Measurements from ENCODE around the gene PLK2. TPM values are rescaled to one million over a fixed set of nuclear protein-coding genes. Genes with fewer than 3 reads are reported as not detected.

PLK2 gene
- total RNA-seq, 2 donors from 2014 or later = 4.0 to 8.5 TPM

GRCh38 chr5:58462154-58462553, 2.3 kb upstream of the PLK2 start:
- Mint-ChIP-seq H3K27ac (no peak overlapping the region), H3K36me3 (no peaks in the 10 kb centered on the region), H3K9me3 (no peaks in the 10 kb centered on the region), H3K4me3 (no peak overlapping the region), H3K27me3 (peaks cover 10 to 20% of the 10 kb centered on the region in 2 donors), H3K4me1 (ENCODE audit: low read depth in 2 of 2) (peaks cover 12 to 23% of the 10 kb centered on the region in 2 donors)
- no peak for DNase-seq (ENCODE audit: low spot score)
- ATAC-seq = no peak

- Mint-ChIP-seq H3K27ac (peak overlapping the region; percentile 48 to 60), H3K27me3 (peaks cover 10 to 22% of the 10 kb centered on the region in 2 donors), H3K9me3 (no peaks in the 10 kb centered on the region), H3K36me3 (no peaks in the 10 kb centered on the region), H3K4me3 (peak overlapping the region; percentile 82), H3K4me1 (ENCODE audit: low read depth in 2 of 2) (peaks cover 9 to 17% of the 10 kb centered on the region in 2 donors)
- ATAC-seq = peak; percentile 80 to 81
- DNase-seq (ENCODE audit: low spot score) = peak; percentile 89
Observed at GRCh38 chr5:58460732-58461286, 923 bp upstream of the PLK2 start.

- ATAC-seq (peak in 1 of 2 donors; percentile 0), DNase-seq (ENCODE audit: low spot score) (peak; percentile 64)
- H3K4me1 Mint-ChIP-seq (ENCODE audit: low read depth in 2 of 2) = peaks cover 9 to 17% of the 10 kb centered on the region in 2 donors
- peaks cover 10% of the 10 kb centered on the region for H3K36me3 Mint-ChIP-seq
- H3K27ac Mint-ChIP-seq = peak overlapping the region; percentile 44 to 67
- H3K27me3 Mint-ChIP-seq = peaks cover 10 to 22% of the 10 kb centered on the region in 2 donors
- H3K9me3 Mint-ChIP-seq = no peaks in the 10 kb centered on the region
- peak overlapping the region; percentile 82 for H3K4me3 Mint-ChIP-seq
Observed at GRCh38 chr5:58459146-58460001, 512 bp downstream of the PLK2 start.

GRCh38 chr5:58458743-58459145, 1.1 kb downstream of the PLK2 start:
- DNase-seq (ENCODE audit: low spot score) (no peak), ATAC-seq (no peak)
- Mint-ChIP-seq H3K36me3 (peaks cover 11% of the 10 kb centered on the region), H3K27ac (peak overlapping the region; percentile 44 to 67), H3K9me3 (no peaks in the 10 kb centered on the region), H3K4me3 (peak overlapping the region; percentile 82), H3K27me3 (peaks cover 10 to 22% of the 10 kb centered on the region in 2 donors), H3K4me1 (ENCODE audit: low read depth in 2 of 2) (peaks cover 9 to 17% of the 10 kb centered on the region in 2 donors)

GRCh38 chr5:58458141-58458742, 1.6 kb downstream of the PLK2 start:
- Mint-ChIP-seq H3K4me1 (ENCODE audit: low read depth in 2 of 2) (peaks cover 9 to 17% of the 10 kb centered on the region in 2 donors), H3K27me3 (peaks cover 10 to 22% of the 10 kb centered on the region in 2 donors), H3K4me3 (peak overlapping the region; percentile 82), H3K27ac (no peak overlapping the region), H3K36me3 (peaks cover 11% of the 10 kb centered on the region), H3K9me3 (no peaks in the 10 kb centered on the region)
- DNase-seq (ENCODE audit: low spot score) (no peak), ATAC-seq (no peak)

- DNase-seq (ENCODE audit: low spot score) (no peak), ATAC-seq (no peak)
- Mint-ChIP-seq H3K9me3 (no peaks in the 10 kb centered on the region), H3K27me3 (peaks cover 10 to 31% of the 10 kb centered on the region in 2 donors), H3K4me1 (ENCODE audit: low read depth in 2 of 2) (peaks cover 9 to 17% of the 10 kb centered on the region in 2 donors), H3K27ac (no peak overlapping the region), H3K36me3 (peaks cover 11% of the 10 kb centered on the region), H3K4me3 (no peak overlapping the region)
Observed at GRCh38 chr5:58457050-58457449, 2.8 kb downstream of the PLK2 start.

GRCh38 chr5:58456486-58456885, 3.4 kb downstream of the PLK2 start:
- H3K27ac Mint-ChIP-seq = no peak overlapping the region
- DNase-seq (ENCODE audit: low spot score) (no peak), ATAC-seq (no peak)
- no peak overlapping the region for H3K4me3 Mint-ChIP-seq
- H3K27me3 Mint-ChIP-seq = peaks cover 10 to 37% of the 10 kb centered on the region in 2 donors
- H3K36me3 Mint-ChIP-seq = peaks cover 11% of the 10 kb centered on the region
- H3K9me3 Mint-ChIP-seq = no peaks in the 10 kb centered on the region
- H3K4me1 Mint-ChIP-seq (ENCODE audit: low read depth in 2 of 2) = peaks cover 9 to 17% of the 10 kb centered on the region in 2 donors

GRCh38 chr5:58456026-58456425, 3.9 kb downstream of the PLK2 start:
- Mint-ChIP-seq H3K27me3 (peaks cover 10 to 37% of the 10 kb centered on the region in 2 donors), H3K4me3 (no peak overlapping the region), H3K9me3 (no peaks in the 10 kb centered on the region), H3K27ac (no peak overlapping the region), H3K4me1 (ENCODE audit: low read depth in 2 of 2) (peaks cover 6 to 15% of the 10 kb centered on the region in 2 donors), H3K36me3 (peaks cover 11% of the 10 kb centered on the region)
- DNase-seq (ENCODE audit: low spot score) (no peak), ATAC-seq (no peak)

- H3K27me3 Mint-ChIP-seq = peaks cover 10 to 37% of the 10 kb centered on the region in 2 donors
- H3K36me3 Mint-ChIP-seq = peaks cover 11% of the 10 kb centered on the region
- H3K9me3 Mint-ChIP-seq = no peaks in the 10 kb centered on the region
- DNase-seq (ENCODE audit: low spot score) = no peak
- H3K4me1 Mint-ChIP-seq (ENCODE audit: low read depth in 2 of 2) = peaks cover 3 to 11% of the 10 kb centered on the region in 2 donors
- no peak for ATAC-seq
- H3K27ac Mint-ChIP-seq = no peak overlapping the region
- no peak overlapping the region for H3K4me3 Mint-ChIP-seq
Observed at GRCh38 chr5:58455480-58455879, 4.4 kb downstream of the PLK2 start.

GRCh38 chr5:58455066-58455465, 4.8 kb downstream of the PLK2 start:
- Mint-ChIP-seq H3K27me3 (peaks cover 10 to 37% of the 10 kb centered on the region in 2 donors), H3K4me3 (no peak overlapping the region), H3K27ac (no peak overlapping the region), H3K36me3 (peaks cover 11% of the 10 kb centered on the region), H3K4me1 (ENCODE audit: low read depth in 2 of 2) (peaks cover 3 to 11% of the 10 kb centered on the region in 2 donors), H3K9me3 (no peaks in the 10 kb centered on the region)
- no peak for DNase-seq (ENCODE audit: low spot score)
- ATAC-seq = no peak

GRCh38 chr5:58454025-58454424, 5.9 kb downstream of the PLK2 start:
- peaks cover 10 to 35% of the 10 kb centered on the region in 2 donors for H3K27me3 Mint-ChIP-seq
- no peaks in the 10 kb centered on the region for H3K9me3 Mint-ChIP-seq
- DNase-seq (ENCODE audit: low spot score) (no peak), ATAC-seq (no peak)
- peaks cover 3 to 10% of the 10 kb centered on the region in 2 donors for H3K4me1 Mint-ChIP-seq (ENCODE audit: low read depth in 2 of 2)
- H3K36me3 Mint-ChIP-seq = peaks cover 11% of the 10 kb centered on the region
- no peak overlapping the region for H3K4me3 Mint-ChIP-seq
- H3K27ac Mint-ChIP-seq = no peak overlapping the region

- Mint-ChIP-seq H3K36me3 (peaks cover 11% of the 10 kb centered on the region), H3K27me3 (peaks cover 4 to 28% of the 10 kb centered on the region in 2 donors), H3K27ac (no peak overlapping the region), H3K9me3 (no peaks in the 10 kb centered on the region), H3K4me1 (ENCODE audit: low read depth in 2 of 2) (peaks cover 0 to 2% of the 10 kb centered on the region in 2 donors), H3K4me3 (no peak overlapping the region)
- no peak for DNase-seq (ENCODE audit: low spot score)
- no peak for ATAC-seq
Observed at GRCh38 chr5:58453306-58453705, 6.6 kb downstream of the PLK2 start.

- DNase-seq (ENCODE audit: low spot score) (no peak), ATAC-seq (no peak)
- Mint-ChIP-seq H3K27ac (no peak overlapping the region), H3K4me3 (no peak overlapping the region), H3K4me1 (ENCODE audit: low read depth in 2 of 2) (no peaks in the 10 kb centered on the region), H3K36me3 (peaks cover 11% of the 10 kb centered on the region), H3K9me3 (no peaks in the 10 kb centered on the region), H3K27me3 (peaks cover 0 to 22% of the 10 kb centered on the region in 2 donors)
Observed at GRCh38 chr5:58452566-58453258, 7.2 kb downstream of the PLK2 start.

Measured in natural killer cell treated with Interleukin-12 subunit alpha and Interleukin-12 subunit beta and Interleukin-15 and Interleukin-18, amount 100 ng/mL, for 72 hours (primary cell).